ENCODE measurements around the gene RTN4IP1. TPM values are rescaled to one million over a fixed set of nuclear protein-coding genes. Genes with fewer than 3 reads are reported as not detected.
A peak's percentile ranks its signal among the peaks of the same experiment; 100 is the strongest.

The RTN4IP1 gene
- total and polyA plus RNA-seq, 10 of the 15 experiments (the other 5 are each of a cell fraction or from before 2014, with no cell fraction given) = 8.2 to 17.0 (median 9.8) TPM

- no peak for TF ChIP-seq RELB (IDR thresholded peaks at IDR 0.05; ENCODE audit: low read depth)
Observed at GRCh38 chr6:106556368-106556960, 72.8 kb downstream of the RTN4IP1 start (continued).

DNA sequence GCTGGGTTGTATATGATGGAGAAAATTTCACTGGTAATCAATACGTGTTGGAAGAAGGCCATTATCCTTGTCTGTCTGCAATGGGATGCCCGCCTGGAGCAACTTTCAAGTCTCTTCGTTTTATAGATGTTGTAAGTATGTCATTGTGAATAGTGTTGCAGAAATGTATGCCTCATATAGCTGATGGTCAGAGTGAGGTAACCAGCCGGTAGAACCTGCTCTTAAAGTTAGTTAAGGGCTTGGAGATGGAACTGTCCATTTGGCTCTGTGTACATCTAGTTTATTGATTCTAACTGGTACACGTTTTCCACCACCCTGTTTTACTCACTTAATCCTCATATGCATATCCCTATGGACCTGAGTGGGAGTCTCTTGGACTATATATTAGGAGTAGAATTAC, 73.5 kb downstream of the RTN4IP1 start:
- Histone ChIP-seq H3K4me1 (ENCODE audit: control insufficient read depth, insufficient read depth, low read length) (no peaks in the 10 kb centered on the region), H3K79me2 (ENCODE audit: control insufficient read depth, insufficient read depth, low read length) (no peaks in the 10 kb centered on the region), H4K20me1 (ENCODE audit: control insufficient read depth, insufficient read depth) (no peaks in the 10 kb centered on the region), H3K27me3 (replicated peaks in 1 of 2; ENCODE audit: control insufficient read depth in 2 of 2, insufficient read depth in 2 of 2, low read length in 1 of 2) (no peaks in the 10 kb centered on the region), H3K9me3 (replicated peaks; ENCODE audit: control insufficient read depth, insufficient read depth, low read length) (no peaks in the 10 kb centered on the region; the same call in 2 of the 3 replicates), H3K36me3 (ENCODE audit: control insufficient read depth in 2 of 2, insufficient read depth in 2 of 2, low read length in 1 of 2) (peaks cover 7 to 36% of the 10 kb centered on the region in 2 experiments), H3K9ac (ENCODE audit: control insufficient read depth, insufficient read depth, low read length) (no peak overlapping the region), H3K4me3 (no peak overlapping the region), H3K27ac (ENCODE audit: control insufficient read depth, insufficient read depth) (no peak overlapping the region), H3K4me2 (ENCODE audit: control insufficient read depth, insufficient read depth) (no peak overlapping the region), H2AFZ (ENCODE audit: control insufficient read depth, low read depth, low read length) (no peak overlapping the region)
- ChIA-PET POLR2A (no interaction called here), SMC1A (ENCODE audit: uncharacterized antibody, unreplicated experiment) (interaction anchor here (1.0 to 3.1 kb wide), 4 partner anchors 10 to 112 kb away, joined by 3 to 14 read pairs (median 4); no protein-coding TSS in a partner anchor), CTCF (interaction anchor here (0.8 to 5.9 kb wide), 6 partner anchors 8 to 112 kb away, joined by 3 to 37 read pairs (median 10); no protein-coding TSS in a partner anchor), RAD21 (ENCODE audit: unreplicated experiment) (interaction anchor here (4.4 kb wide), 1 partner anchor 44 kb away, joined by 12 read pairs; no protein-coding TSS in a partner anchor)
- in situ Hi-C loops (cut with MboI) = no loop called here
- DNase-seq (ENCODE audit: low read depth, low spot score) (no peak), ATAC-seq (peak; percentile 29; the same call in 1 of the 3 replicates), FAIRE-seq (no peak)
- TSS peak; percentile 13 for BruUV-seq (replicated peaks)
- 74% methylated on average over 5 of the region's 5 CpGs for WGBS (ENCODE audit: insufficient coverage, insufficient replicate concordance, low lambda C conversion rate, missing lambda C conversion rate)
- TF ChIP-seq CBX3 (IDR thresholded peaks at IDR 0.05; ENCODE audit: borderline replicate concordance, low read depth) (no peak), PML (IDR thresholded peaks at IDR 0.05; ENCODE audit: low read length) (0 out of 2 replicates have a peak, but pooled peaks have one; percentile 27), ETV6 (conservative IDR thresholded peaks at IDR 0.05 in 1 of 2, IDR thresholded peaks at IDR 0.05 in 1 of 2; ENCODE audit: borderline replicate concordance in 1 of 2, low read depth in 1 of 2) (no peak), CHD2 (IDR thresholded peaks at IDR 0.05; ENCODE audit: borderline replicate concordance, low read depth, low read length) (no peak), SMARCA5 (IDR thresholded peaks at IDR 0.05) (no peak)
- TF ChIP-seq, protein P1, sequence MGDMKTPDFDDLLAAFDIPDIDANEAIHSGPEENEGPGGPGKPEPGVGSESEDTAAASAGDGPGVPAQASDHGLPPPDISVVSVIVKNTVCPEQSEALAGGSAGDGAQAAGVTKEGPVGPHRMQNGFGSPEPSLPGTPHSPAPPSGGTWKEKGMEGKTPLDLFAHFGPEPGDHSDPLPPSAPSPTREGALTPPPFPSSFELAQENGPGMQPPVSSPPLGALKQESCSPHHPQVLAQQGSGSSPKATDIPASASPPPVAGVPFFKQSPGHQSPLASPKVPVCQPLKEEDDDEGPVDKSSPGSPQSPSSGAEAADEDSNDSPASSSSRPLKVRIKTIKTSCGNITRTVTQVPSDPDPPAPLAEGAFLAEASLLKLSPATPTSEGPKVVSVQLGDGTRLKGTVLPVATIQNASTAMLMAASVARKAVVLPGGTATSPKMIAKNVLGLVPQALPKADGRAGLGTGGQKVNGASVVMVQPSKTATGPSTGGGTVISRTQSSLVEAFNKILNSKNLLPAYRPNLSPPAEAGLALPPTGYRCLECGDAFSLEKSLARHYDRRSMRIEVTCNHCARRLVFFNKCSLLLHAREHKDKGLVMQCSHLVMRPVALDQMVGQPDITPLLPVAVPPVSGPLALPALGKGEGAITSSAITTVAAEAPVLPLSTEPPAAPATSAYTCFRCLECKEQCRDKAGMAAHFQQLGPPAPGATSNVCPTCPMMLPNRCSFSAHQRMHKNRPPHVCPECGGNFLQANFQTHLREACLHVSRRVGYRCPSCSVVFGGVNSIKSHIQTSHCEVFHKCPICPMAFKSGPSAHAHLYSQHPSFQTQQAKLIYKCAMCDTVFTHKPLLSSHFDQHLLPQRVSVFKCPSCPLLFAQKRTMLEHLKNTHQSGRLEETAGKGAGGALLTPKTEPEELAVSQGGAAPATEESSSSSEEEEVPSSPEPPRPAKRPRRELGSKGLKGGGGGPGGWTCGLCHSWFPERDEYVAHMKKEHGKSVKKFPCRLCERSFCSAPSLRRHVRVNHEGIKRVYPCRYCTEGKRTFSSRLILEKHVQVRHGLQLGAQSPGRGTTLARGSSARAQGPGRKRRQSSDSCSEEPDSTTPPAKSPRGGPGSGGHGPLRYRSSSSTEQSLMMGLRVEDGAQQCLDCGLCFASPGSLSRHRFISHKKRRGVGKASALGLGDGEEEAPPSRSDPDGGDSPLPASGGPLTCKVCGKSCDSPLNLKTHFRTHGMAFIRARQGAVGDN (IDR thresholded peaks at IDR 0.05) = no peak
- intact Hi-C loops (cut with micrococcal nuclease; ENCODE audit: unreplicated experiment) = no loop called here

Data from GM12878 (cell line).